Stimulated activated CD4-positive, alpha-beta T cell treated with anti-CD3 and anti-CD28 coated beads, Interleukin-15, amount 100 ng/mL, for 48 hours (primary cell): ENCODE results near the gene GEMIN2.
"Not testable (repeated sequence)": the region's sequence is repeated elsewhere in the genome, so short reads cannot be mapped to it uniquely, and the experiment has no call there.

ENCODE experiments used
- DNase-seq, 2 donors: peaks; one replicate each; pipeline ENCODE4 v3.0.0-alpha.2; 2020; ENCODE audit warnings: low read depth in 2 of 2

GEMIN2 gene

GRCh38 chr14:39176263-39177167, 62.4 kb downstream of the GEMIN2 start:
- no peak for DNase-seq

GRCh38 chr14:39177168-39177545, 63.0 kb downstream of the GEMIN2 start:
- no peak for DNase-seq

- DNase-seq = no peak
Measured at GRCh38 chr14:39179042-39179441, 64.9 kb downstream of the GEMIN2 start.

- DNase-seq = no peak
Measured at GRCh38 chr14:39180553-39180952, 66.4 kb downstream of the GEMIN2 start.

- DNase-seq = no peak
Measured at GRCh38 chr14:39181026-39181692, 67.0 kb downstream of the GEMIN2 start.

GRCh38 chr14:39181693-39182047, 67.5 kb downstream of the GEMIN2 start:
- DNase-seq = no peak

- no peak for DNase-seq
Measured at GRCh38 chr14:39182770-39183684, 68.9 kb downstream of the GEMIN2 start.

- not testable (repeated sequence) for DNase-seq
Measured at GRCh38 chr14:39183685-39184003, 69.5 kb downstream of the GEMIN2 start.

- DNase-seq = no peak
Measured at GRCh38 chr14:39184628-39185255, 70.6 kb downstream of the GEMIN2 start.

GRCh38 chr14:39185256-39186049, 71.3 kb downstream of the GEMIN2 start:
- no peak for DNase-seq
